ENCODE data around the gene EFNA5.

- TF ChIP-seq CTCF (IDR thresholded peaks at IDR 0.05; ENCODE audit: poor library complexity) (no peak), EZH2 (IDR thresholded peaks at IDR 0.05; ENCODE audit: borderline replicate concordance) (no peak), EZH2phosphoT487 (IDR thresholded peaks at IDR 0.05; ENCODE audit: low read depth, severe bottlenecking, unreplicated experiment) (no peak)
Observed at GRCh38 chr5:107403228-107403953, 267.3 kb downstream of the EFNA5 start.
